Activated naive CD4-positive, alpha-beta T cell treated with anti-CD3 and anti-CD28 coated beads, Interleukin-2, amount 50 U/mL, for 72 hours (primary cell): ENCODE measurements around the gene BNIP5. TPM values are rescaled to one million over a fixed set of nuclear protein-coding genes. Genes with fewer than 3 reads are reported as not detected.
"Not testable (repeated sequence)": the region's sequence is repeated elsewhere in the genome, so short reads cannot be mapped to it uniquely, and the experiment has no call there.

Experiments used
- ATAC-seq, 2 donors: fragments of 150-1000 bp; cut with Tn5 transposase; 2 replicates each; pipeline ENCODE4 v1.10.0; 2021; ENCODE audit warnings: mild to moderate bottlenecking in 2 of 2, moderate library complexity in 2 of 2
- DNase-seq, 2 donors: peaks; one replicate each; pipeline ENCODE4 v3.0.0; 2021 to 2022; ENCODE audit warnings: low spot score in 2 of 2
- H3K27ac Mint-ChIP-seq, 2 donors: one replicate each; pipeline ENCODE4 v1.8.0; 2022; ENCODE audit warnings: mild to moderate bottlenecking in 2 of 2, mixed read lengths in 2 of 2
- H3K36me3 Mint-ChIP-seq, 2 donors: one replicate each; pipeline ENCODE4 v1.8.0; 2022; ENCODE audit warnings: mixed read lengths in 2 of 2
- H3K9me3 Mint-ChIP-seq, 2 donors: one replicate each; pipeline ENCODE4 v1.8.0; 2022; ENCODE audit warnings: mixed read lengths in 2 of 2
- total RNA-seq, 2 donors: library from RNA; stranded (reverse); gene quantifications; one replicate each; pipeline ENCODE4 v1.2.3, GENCODE V29; 2022

BNIP5 gene
- total RNA-seq, 2 donors from 2014 or later, result not detected

- no peak overlapping the region for H3K27ac Mint-ChIP-seq
- DNase-seq (no peak), ATAC-seq (no peak)
- no peaks in the 10 kb centered on the region for H3K9me3 Mint-ChIP-seq
- no peaks in the 10 kb centered on the region for H3K36me3 Mint-ChIP-seq
Observed at GRCh38 chr6:36371211-36371610, 34.5 kb upstream of the BNIP5 start.

DNA sequence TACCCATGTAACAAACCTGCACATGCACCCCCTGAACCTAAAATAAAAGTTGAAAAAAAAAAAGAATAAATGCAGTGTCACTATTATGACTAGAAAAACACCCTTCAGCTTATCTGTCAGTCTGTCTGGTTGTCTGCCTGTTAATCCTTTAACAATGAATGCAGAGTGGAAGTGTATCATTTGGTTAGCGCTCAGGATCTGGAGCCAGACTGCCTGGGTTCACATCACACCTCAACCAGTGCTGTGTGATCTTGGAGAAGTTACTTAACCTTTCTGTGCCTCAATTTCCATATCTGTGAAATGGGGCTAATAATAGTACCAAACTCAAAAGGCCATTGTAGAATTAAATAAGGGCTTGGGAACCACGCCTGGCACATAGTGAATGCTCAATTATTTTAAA, 34.0 kb upstream of the BNIP5 start:
- DNase-seq (no peak), ATAC-seq (no peak)

DNA sequence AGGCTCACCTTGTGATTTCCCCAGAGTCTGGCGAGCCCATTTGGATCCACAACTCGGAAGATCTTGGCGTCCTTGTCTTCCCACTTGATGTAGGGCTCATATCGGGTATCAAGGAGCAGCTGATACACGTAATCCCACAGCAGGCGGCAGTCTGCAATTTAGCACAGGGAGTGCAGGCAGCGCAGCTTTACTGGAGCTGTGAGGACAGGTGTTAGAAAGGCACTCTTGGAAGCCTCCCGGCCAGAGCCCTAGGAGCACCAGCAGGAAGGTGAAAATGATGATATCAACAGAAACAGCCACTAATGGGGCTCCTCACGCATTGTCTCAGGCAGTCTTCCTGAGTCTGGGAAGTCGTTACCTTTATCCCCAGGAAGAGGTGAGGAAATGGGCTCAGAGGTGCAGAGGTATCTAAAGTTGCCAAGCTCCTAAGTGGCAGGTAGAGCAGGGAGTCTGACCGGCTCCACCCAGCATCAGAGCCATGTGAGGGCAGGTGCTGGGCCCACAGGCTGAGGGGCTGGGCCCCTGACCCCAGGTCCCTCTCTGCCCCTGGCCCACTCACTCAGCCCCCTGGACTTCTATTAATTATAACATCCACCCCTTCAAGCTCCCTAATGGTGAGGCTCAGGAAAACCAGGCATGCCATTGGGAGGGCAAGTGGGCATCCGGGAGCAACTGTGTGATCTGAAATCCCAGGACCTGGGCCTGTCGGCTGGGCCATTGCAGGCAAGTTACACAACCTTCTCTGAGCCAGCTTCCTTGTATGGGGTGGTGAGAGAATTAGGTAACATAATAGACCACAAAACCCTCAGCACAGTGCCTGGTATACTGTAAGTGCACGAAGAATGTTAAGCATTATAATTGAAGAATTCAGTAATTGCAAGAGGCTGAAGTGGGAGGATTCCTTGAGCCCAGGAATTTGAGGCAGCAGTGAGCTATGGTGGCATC, 32.5 kb upstream of the BNIP5 start:
- H3K27ac Mint-ChIP-seq, result no peak overlapping the region
- DNase-seq (no peak), ATAC-seq (no peak)
- H3K9me3 Mint-ChIP-seq, result no peaks in the 10 kb centered on the region
- H3K36me3 Mint-ChIP-seq, result no peaks in the 10 kb centered on the region

More for the DNA sequence above, 34.0 kb upstream of the BNIP5 start:
- H3K36me3 Mint-ChIP-seq, result no peaks in the 10 kb centered on the region
- H3K27ac Mint-ChIP-seq, result no peak overlapping the region
- no peaks in the 10 kb centered on the region for H3K9me3 Mint-ChIP-seq

DNA sequence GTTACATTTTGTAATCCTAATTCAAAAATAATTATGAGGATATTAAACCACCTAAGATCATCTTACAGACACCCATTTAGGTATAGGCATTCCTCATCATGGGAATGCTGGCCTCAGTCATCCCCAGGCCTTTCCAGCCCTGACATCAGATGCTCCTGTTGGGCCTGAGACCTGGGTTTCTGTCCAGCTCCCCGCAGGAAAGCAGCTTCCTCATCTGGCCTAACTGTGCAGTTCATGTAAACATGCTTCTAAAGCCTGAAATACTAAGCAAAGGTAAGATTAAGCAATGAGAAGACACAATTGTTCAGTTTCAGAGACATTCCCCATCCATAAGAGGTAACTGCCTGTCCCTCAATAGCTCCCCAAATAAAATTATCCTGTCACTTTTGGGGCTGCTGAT, 31.7 kb upstream of the BNIP5 start:
- Mint-ChIP-seq H3K27ac (no peak overlapping the region), H3K36me3 (no peaks in the 10 kb centered on the region), H3K9me3 (no peaks in the 10 kb centered on the region)
- DNase-seq, result no peak
- ATAC-seq, result no peak

DNA sequence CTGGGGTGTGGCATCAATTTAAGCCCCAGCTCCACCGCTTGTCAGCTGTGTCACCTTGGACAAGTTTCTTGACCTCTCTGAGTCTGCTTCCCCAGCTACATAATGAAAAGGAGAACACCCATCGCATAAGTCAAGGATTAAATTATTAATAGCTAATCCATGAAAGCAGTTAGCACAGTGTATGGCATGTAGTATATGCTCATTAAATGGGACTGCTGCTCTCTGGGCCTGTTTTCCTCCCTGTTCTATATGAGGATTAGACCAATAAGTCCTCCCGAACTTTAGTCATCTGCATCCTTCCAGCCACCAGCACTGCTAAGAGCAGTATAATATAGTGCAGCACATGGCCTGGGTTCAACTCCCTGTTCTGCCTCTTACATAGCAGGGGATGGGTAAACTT, 31.1 kb upstream of the BNIP5 start:
- Mint-ChIP-seq H3K27ac (no peak overlapping the region), H3K9me3 (no peaks in the 10 kb centered on the region), H3K36me3 (no peaks in the 10 kb centered on the region)
- ATAC-seq (no peak), DNase-seq (no peak)

DNA sequence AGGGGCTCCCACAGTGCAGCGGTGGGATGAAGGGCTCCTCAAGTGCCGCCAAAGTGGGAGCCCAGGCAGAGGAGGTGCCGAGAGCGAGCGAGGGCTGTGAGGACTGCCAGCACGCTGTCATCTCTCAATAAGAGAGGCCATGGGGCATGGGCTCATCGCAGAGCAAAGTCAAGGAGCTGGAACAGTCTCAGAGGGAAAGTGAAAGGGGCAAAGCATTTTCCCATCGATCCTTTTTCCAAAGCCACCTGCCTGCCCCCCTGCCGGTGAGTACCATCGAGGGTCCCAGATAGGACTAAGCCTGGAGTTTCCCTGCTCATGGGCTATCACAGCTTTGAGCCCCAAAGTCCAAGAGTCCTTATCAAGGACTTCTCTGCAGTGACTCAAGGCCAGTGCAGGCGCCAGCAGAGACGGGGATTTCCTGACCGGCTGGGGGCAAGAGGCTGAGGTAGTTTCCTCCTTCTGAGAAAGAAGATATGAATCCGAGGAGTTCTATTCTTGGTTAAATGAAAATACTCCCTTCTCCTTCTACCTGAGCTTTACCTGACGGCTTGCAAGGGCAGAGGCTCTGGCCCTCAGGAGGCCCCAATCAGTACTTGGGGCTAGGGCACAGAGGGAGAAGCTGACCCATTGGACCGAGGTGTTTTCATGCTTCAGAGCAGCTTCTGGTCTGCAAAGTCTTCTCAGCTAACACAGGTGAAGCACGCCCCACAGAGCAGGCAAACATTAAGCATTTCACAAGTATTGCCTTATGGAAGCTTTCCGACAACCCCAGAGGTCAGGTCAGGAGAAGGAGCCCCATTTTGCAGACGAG, 28.2 kb upstream of the BNIP5 start:
- H3K27ac Mint-ChIP-seq, result no peak overlapping the region
- H3K36me3 Mint-ChIP-seq, result no peaks in the 10 kb centered on the region
- peak in 1 of 2 donors; percentile 33 for ATAC-seq
- DNase-seq, result no peak
- H3K9me3 Mint-ChIP-seq, result no peaks in the 10 kb centered on the region

GRCh38 chr6:36364061-36364635, 27.5 kb upstream of the BNIP5 start:
- not testable (repeated sequence) for H3K9me3 Mint-ChIP-seq, H3K36me3 Mint-ChIP-seq, H3K27ac Mint-ChIP-seq, ATAC-seq, DNase-seq

GRCh38 chr6:36363371-36363752, 26.7 kb upstream of the BNIP5 start:
- H3K36me3 Mint-ChIP-seq, H3K27ac Mint-ChIP-seq, ATAC-seq, H3K9me3 Mint-ChIP-seq, DNase-seq: not testable (repeated sequence)

GRCh38 chr6:36362551-36363370, 26.1 kb upstream of the BNIP5 start:
- DNase-seq, result no peak
- no peaks in the 10 kb centered on the region for H3K9me3 Mint-ChIP-seq
- H3K36me3 Mint-ChIP-seq, result no peaks in the 10 kb centered on the region
- H3K27ac Mint-ChIP-seq, result peak overlapping the region in 1 of 2 donors; percentile 86
- ATAC-seq, result no peak

GRCh38 chr6:36361071-36361470, 24.4 kb upstream of the BNIP5 start:
- Mint-ChIP-seq H3K27ac (no peak overlapping the region), H3K36me3 (no peaks in the 10 kb centered on the region), H3K9me3 (no peaks in the 10 kb centered on the region)
- ATAC-seq, result no peak
- DNase-seq, result no peak

GRCh38 chr6:36360241-36361054, 23.8 kb upstream of the BNIP5 start:
- Mint-ChIP-seq H3K27ac (no peak overlapping the region), H3K9me3 (no peaks in the 10 kb centered on the region), H3K36me3 (no peaks in the 10 kb centered on the region)
- DNase-seq, result peak; percentile 63 to 73
- peak; percentile 70 to 78 for ATAC-seq

DNA sequence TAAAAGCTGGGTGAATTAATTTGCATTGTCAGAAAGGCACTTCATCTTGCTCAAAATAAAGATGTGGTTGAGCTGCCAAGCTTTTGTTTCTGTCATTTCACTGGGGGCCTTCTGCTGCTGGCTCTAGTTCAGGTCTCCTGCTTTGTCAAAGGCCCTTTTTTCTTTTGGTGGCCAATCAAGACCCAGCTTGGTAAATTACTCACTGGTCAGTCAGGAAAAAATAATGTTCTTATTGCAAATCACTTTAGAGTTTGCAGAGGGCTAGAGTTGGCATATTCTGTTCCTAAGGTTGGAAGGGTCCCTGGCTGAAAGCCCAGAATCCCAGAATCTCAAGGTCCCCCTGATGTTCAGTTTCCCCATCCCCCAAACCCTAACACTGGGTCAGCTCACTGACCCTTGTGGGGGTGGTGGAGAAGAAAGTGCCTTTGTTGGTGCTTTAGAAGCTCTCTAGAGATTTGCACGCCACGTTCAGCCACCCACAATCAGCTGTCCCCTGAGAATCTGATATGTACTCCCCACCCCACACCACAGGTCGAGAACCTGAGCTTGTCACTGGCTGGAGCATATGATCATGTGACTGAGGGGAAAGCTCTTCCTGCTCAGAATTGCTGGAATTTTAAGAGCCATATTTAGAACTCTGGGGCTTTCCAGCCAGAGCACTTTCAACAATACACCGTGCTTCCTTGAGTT, 21.7 kb upstream of the BNIP5 start:
- peaks cover 0 to 4% of the 10 kb centered on the region in 2 donors for H3K9me3 Mint-ChIP-seq

GRCh38 chr6:36357872-36358225, 21.2 kb upstream of the BNIP5 start:
- H3K36me3 Mint-ChIP-seq, result peaks cover 0 to 4% of the 10 kb centered on the region in 2 donors

More for the DNA sequence above, 21.7 kb upstream of the BNIP5 start:
- ATAC-seq (no peak), DNase-seq (no peak)
- Mint-ChIP-seq H3K36me3 (no peaks in the 10 kb centered on the region), H3K27ac (no peak overlapping the region)

DNA sequence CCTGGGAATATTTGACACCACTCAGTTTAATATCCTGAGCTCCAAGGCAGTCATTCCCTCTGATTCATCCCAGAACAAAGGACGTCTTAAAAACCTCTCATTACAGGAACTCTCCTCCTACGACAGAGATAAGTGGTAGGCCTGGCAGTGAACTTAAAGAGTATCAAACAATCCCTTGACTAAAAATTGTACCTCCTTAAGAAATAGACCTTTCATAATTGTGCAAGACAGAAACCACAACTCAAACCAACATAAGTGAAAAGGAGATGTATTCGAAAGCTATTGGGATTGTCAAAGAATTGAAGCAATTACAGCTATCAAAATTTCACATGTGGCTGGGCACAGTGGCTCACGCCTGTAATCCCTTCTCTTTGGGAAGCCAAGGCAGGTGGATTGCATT, 19.1 kb upstream of the BNIP5 start:
- ATAC-seq (peak; percentile 60 to 85), DNase-seq (no peak)
- peak overlapping the region in 1 of 2 donors; percentile 44 for H3K27ac Mint-ChIP-seq
- peaks cover 0 to 4% of the 10 kb centered on the region in 2 donors for H3K9me3 Mint-ChIP-seq
- H3K36me3 Mint-ChIP-seq, result peaks cover 0 to 6% of the 10 kb centered on the region in 2 donors

More at GRCh38 chr6:36357872-36358225, 21.2 kb upstream of the BNIP5 start:
- Mint-ChIP-seq H3K27ac (no peak overlapping the region), H3K9me3 (peaks cover 0 to 4% of the 10 kb centered on the region in 2 donors)
- DNase-seq, result no peak
- ATAC-seq, result peak; percentile 56 to 67

- no peak overlapping the region for H3K27ac Mint-ChIP-seq
- ATAC-seq (no peak), DNase-seq (no peak)
- H3K36me3 Mint-ChIP-seq, result peaks cover 0 to 6% of the 10 kb centered on the region in 2 donors
- peaks cover 0 to 4% of the 10 kb centered on the region in 2 donors for H3K9me3 Mint-ChIP-seq
Observed at GRCh38 chr6:36353411-36353915, 16.8 kb upstream of the BNIP5 start.
